Breast epithelium (tissue), 3 donors: ENCODE measurements around the gene CLK2.

Experiments used
- POLR2A ChIP-seq: fragments of 450-650 bp; IDR thresholded peaks from one replicate; pipeline ENCODE4 v1.6.1; 2016; ENCODE audit warnings: antibody characterized with exemption, mild to moderate bottlenecking, moderate library complexity
- TF ChIP-seq, protein P1 (sequence below), 3 donors: fragments of 450-650 bp; IDR thresholded peaks; one replicate each; pipeline ENCODE4 v1.5.1; 2016 to 2017; ENCODE audit warnings: antibody characterized with exemption in 3 of 3, mild to moderate bottlenecking in 3 of 3, moderate library complexity in 3 of 3

DNA sequence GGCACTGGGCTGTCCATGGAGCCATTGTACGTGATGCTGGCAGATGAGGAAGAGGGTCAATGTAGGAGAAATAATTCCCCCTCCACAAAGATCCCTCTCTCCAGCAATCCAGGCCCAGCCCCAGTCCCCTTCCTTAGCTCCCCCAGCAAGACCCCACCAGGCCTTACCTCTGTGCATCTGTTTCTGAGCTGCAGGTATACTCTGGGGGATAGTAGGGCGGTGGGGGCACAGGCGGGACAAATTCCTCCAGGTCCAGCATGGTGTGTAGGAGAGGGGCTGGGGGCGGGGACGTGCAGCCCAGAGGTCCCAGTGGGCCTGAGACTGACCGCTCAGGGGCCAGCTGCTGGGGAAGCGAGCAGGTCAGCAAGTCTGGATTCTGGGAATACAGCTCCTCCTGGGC lies 21.7 kb downstream of the CLK2 start:
- TF ChIP-seq, protein P1, sequence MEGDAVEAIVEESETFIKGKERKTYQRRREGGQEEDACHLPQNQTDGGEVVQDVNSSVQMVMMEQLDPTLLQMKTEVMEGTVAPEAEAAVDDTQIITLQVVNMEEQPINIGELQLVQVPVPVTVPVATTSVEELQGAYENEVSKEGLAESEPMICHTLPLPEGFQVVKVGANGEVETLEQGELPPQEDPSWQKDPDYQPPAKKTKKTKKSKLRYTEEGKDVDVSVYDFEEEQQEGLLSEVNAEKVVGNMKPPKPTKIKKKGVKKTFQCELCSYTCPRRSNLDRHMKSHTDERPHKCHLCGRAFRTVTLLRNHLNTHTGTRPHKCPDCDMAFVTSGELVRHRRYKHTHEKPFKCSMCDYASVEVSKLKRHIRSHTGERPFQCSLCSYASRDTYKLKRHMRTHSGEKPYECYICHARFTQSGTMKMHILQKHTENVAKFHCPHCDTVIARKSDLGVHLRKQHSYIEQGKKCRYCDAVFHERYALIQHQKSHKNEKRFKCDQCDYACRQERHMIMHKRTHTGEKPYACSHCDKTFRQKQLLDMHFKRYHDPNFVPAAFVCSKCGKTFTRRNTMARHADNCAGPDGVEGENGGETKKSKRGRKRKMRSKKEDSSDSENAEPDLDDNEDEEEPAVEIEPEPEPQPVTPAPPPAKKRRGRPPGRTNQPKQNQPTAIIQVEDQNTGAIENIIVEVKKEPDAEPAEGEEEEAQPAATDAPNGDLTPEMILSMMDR (IDR thresholded peaks at IDR 0.05): no peak
- TF ChIP-seq POLR2A: no peak
